Measurements from ENCODE around the gene PLXNA2.

GRCh38 chr1:208219098-208219658 lies 25.0 kb downstream of the PLXNA2 start:
- TF ChIP-seq, protein P1, sequence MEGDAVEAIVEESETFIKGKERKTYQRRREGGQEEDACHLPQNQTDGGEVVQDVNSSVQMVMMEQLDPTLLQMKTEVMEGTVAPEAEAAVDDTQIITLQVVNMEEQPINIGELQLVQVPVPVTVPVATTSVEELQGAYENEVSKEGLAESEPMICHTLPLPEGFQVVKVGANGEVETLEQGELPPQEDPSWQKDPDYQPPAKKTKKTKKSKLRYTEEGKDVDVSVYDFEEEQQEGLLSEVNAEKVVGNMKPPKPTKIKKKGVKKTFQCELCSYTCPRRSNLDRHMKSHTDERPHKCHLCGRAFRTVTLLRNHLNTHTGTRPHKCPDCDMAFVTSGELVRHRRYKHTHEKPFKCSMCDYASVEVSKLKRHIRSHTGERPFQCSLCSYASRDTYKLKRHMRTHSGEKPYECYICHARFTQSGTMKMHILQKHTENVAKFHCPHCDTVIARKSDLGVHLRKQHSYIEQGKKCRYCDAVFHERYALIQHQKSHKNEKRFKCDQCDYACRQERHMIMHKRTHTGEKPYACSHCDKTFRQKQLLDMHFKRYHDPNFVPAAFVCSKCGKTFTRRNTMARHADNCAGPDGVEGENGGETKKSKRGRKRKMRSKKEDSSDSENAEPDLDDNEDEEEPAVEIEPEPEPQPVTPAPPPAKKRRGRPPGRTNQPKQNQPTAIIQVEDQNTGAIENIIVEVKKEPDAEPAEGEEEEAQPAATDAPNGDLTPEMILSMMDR (IDR thresholded peaks at IDR 0.05) = no peak
- TF ChIP-seq POLR2A (IDR thresholded peaks at IDR 0.05) = no peak

Measured in vagina (tissue), 2 donors.